ENCODE results near the gene CENPT. TPM values are rescaled to one million over a fixed set of nuclear protein-coding genes. Genes with fewer than 3 reads are reported as not detected.

CENPT gene
- total and polyA plus RNA-seq, 2 of the 13 experiments (the other 11 are each of a cell fraction or from before 2014, with no cell fraction given) = 40.9 to 43.3 TPM

GRCh38 chr16:67800338-67800926, 47.1 kb downstream of the CENPT start:
- H4K20me1 ChIP-seq (ENCODE audit: insufficient read depth, low read length) = peaks cover 19% of the 10 kb centered on the region
- no TSS peak for BruUV-seq (replicated peaks)
- CTCF ChIA-PET (ENCODE audit: low intra/inter-chr PET ratio, low total read pairs) = no interaction called here
- no peak for ATAC-seq
- H3K27me3 ChIP-seq (ENCODE audit: control insufficient read depth in 1 of 2, insufficient read depth in 2 of 2, low read length in 2 of 2) = no peaks in the 10 kb centered on the region
- in situ Hi-C loops (cut with HindIII; ENCODE audit: extremely low pct_ligation_motif_present, low pct_unique_long_range_greater_than_20kb) (no loop called here), intact Hi-C loops (cut with micrococcal nuclease; ENCODE audit: unreplicated experiment) (no loop called here)
- TF ChIP-seq SMYD3 (CRISPR knock-in tag; IDR thresholded peaks at IDR 0.05) (no peak), NFE2L2 (IDR thresholded peaks at IDR 0.05; ENCODE audit: low read length) (peak; percentile 39; the same call in 1 of the 2 replicates)
- FAIRE-seq = no peak
- H3K9ac ChIP-seq (ENCODE audit: insufficient read depth, low read depth, low read length) = no peak overlapping the region
- no peak overlapping the region for H2AFZ ChIP-seq (ENCODE audit: low read length)
- H3K4me1 ChIP-seq (ENCODE audit: insufficient read depth, low read length) = peaks cover 33% of the 10 kb centered on the region
- no peak for DNase-seq (ENCODE audit: low spot score)
- peaks cover 17 to 48% of the 10 kb centered on the region in 2 experiments for H3K36me3 ChIP-seq (replicated peaks in 1 of 2; ENCODE audit: control insufficient read depth in 1 of 2, insufficient read depth in 2 of 2, low read length in 2 of 2)
- H3K9me3 ChIP-seq (ENCODE audit: low read length) = no peaks in the 10 kb centered on the region
- H3K4me3 ChIP-seq (replicated peaks in 1 of 3; ENCODE audit: insufficient read depth in 1 of 3, low read depth in 2 of 3, low read length in 3 of 3) = no peak overlapping the region
- 97% methylated on average over 7 of the region's 7 CpGs for WGBS (ENCODE audit: low lambda C conversion rate)
- POLR2A ChIA-PET = no interaction called here
- no peak overlapping the region for H3K4me2 ChIP-seq (ENCODE audit: low read depth, low read length)
- peaks cover 63% of the 10 kb centered on the region for H3K79me2 ChIP-seq (ENCODE audit: insufficient read depth, low read length)
- H3K27ac ChIP-seq (ENCODE audit: extremely low read length, insufficient read depth, low read length) = no peak overlapping the region

- H3K4me1 ChIP-seq (ENCODE audit: insufficient read depth, low read length) = no peaks in the 10 kb centered on the region
- BruUV-seq (replicated peaks) = TSS peak; percentile 21
- FAIRE-seq = no peak
- peaks cover 34% of the 10 kb centered on the region for H3K79me2 ChIP-seq (ENCODE audit: insufficient read depth, low read length)
- ChIA-PET POLR2A (interaction anchor here (0.7 kb wide), 1 partner anchor 334 kb away, joined by 3 read pairs; no protein-coding TSS in a partner anchor), CTCF (ENCODE audit: low intra/inter-chr PET ratio, low total read pairs) (no interaction called here)
- H3K4me2 ChIP-seq (ENCODE audit: low read depth, low read length) = no peak overlapping the region
- H3K27me3 ChIP-seq (ENCODE audit: control insufficient read depth in 1 of 2, insufficient read depth in 2 of 2, low read length in 2 of 2) = no peaks in the 10 kb centered on the region
- H3K36me3 ChIP-seq (replicated peaks in 1 of 2; ENCODE audit: control insufficient read depth in 1 of 2, insufficient read depth in 2 of 2, low read length in 2 of 2) = peaks cover 15 to 32% of the 10 kb centered on the region in 2 experiments
- no peak overlapping the region for H3K4me3 ChIP-seq (replicated peaks in 1 of 3; ENCODE audit: insufficient read depth in 1 of 3, low read depth in 2 of 3, low read length in 3 of 3)
- in situ Hi-C loops (cut with HindIII; ENCODE audit: extremely low pct_ligation_motif_present, low pct_unique_long_range_greater_than_20kb) = no loop called here
- intact Hi-C loops (cut with micrococcal nuclease; ENCODE audit: unreplicated experiment) = no loop called here
- no peak overlapping the region for H2AFZ ChIP-seq (ENCODE audit: low read length)
- H3K9me3 ChIP-seq (ENCODE audit: low read length) = no peaks in the 10 kb centered on the region
- H4K20me1 ChIP-seq (ENCODE audit: insufficient read depth, low read length) = peaks cover 17% of the 10 kb centered on the region
- H3K27ac ChIP-seq (ENCODE audit: extremely low read length, insufficient read depth, low read length) = no peak overlapping the region
- no peak for ATAC-seq
- DNase-seq (ENCODE audit: low spot score) = no peak
- no peak overlapping the region for H3K9ac ChIP-seq (ENCODE audit: insufficient read depth, low read depth, low read length)
- 97% methylated on average over 5 of the region's 5 CpGs for WGBS (ENCODE audit: low lambda C conversion rate)
- TF ChIP-seq HOXA5 (CRISPR knock-in tag; IDR thresholded peaks at IDR 0.05) (no peak), ZBTB2 (CRISPR knock-in tag; IDR thresholded peaks at IDR 0.05; ENCODE audit: low read depth) (no peak), NFYC (CRISPR knock-in tag; IDR thresholded peaks at IDR 0.05) (no peak), SUZ12 (IDR thresholded peaks at IDR 0.05; ENCODE audit: low read depth, low read length) (no peak), U2AF1 (optimal IDR thresholded peaks at IDR 0.05; ENCODE audit: low read depth, low read length) (no peak), ZBTB25 (CRISPR knock-in tag; IDR thresholded peaks at IDR 0.05) (no peak), FIP1L1 (IDR thresholded peaks at IDR 0.05; ENCODE audit: borderline replicate concordance, insufficient read depth, low read depth, low read length) (no peak), SOX6 (IDR thresholded peaks at IDR 0.05) (no peak), SOX6 (CRISPR knock-in tag; IDR thresholded peaks at IDR 0.05) (no peak), ZNF260 (CRISPR knock-in tag; IDR thresholded peaks at IDR 0.05; ENCODE audit: borderline replicate concordance, low read depth) (no peak), ZFP90 (CRISPR knock-in tag; IDR thresholded peaks at IDR 0.05; ENCODE audit: borderline replicate concordance) (no peak), SALL2 (CRISPR knock-in tag; IDR thresholded peaks at IDR 0.05) (no peak), PTBP1 (IDR thresholded peaks at IDR 0.05; ENCODE audit: low read depth, low read length, poor library complexity, severe bottlenecking) (no peak), MAFG (CRISPR knock-in tag; IDR thresholded peaks at IDR 0.05) (no peak), GABPA (IDR thresholded peaks at IDR 0.05; ENCODE audit: low read depth, low read length) (no peak), GABPA (CRISPR knock-in tag; IDR thresholded peaks at IDR 0.05; ENCODE audit: low read depth) (no peak)
Measured at GRCh38 chr16:67796099-67796718, 51.3 kb downstream of the CENPT start.
